GM12873 (cell line): ENCODE measurements around the gene MAP4K3.

Source experiments
- CTCF ChIP-seq: IDR thresholded peaks from 2 replicates; pipeline ENCODE4 v1.5.1; 2012; ENCODE audit warnings: low read depth, mild to moderate bottlenecking, moderate library complexity, low read length, control low read depth; ENCODE audit not compliant: insufficient read depth; ENCODE audit errors: missing control alignments

Gene MAP4K3

GRCh38 chr2:39241588-39241987 lies 195.5 kb downstream of the MAP4K3 start:
- no peak for TF ChIP-seq CTCF

GRCh38 chr2:39240758-39241157 lies 196.3 kb downstream of the MAP4K3 start:
- no peak for TF ChIP-seq CTCF

GRCh38 chr2:39234754-39235153 lies 202.3 kb downstream of the MAP4K3 start:
- no peak for TF ChIP-seq CTCF

GRCh38 chr2:39232141-39232540 lies 204.9 kb downstream of the MAP4K3 start:
- TF ChIP-seq CTCF: no peak

GRCh38 chr2:39228413-39229209 lies 208.5 kb downstream of the MAP4K3 start:
- no peak for TF ChIP-seq CTCF

GRCh38 chr2:39227628-39228412 lies 209.3 kb downstream of the MAP4K3 start:
- TF ChIP-seq CTCF: peak; percentile 78

- no peak for TF ChIP-seq CTCF
Measured at GRCh38 chr2:39225567-39225966, 211.5 kb downstream of the MAP4K3 start.
